Suppressor macrophage treated with lipopolysaccharide for 1 hour (primary cell): ENCODE measurements around the gene TEX38.
"Not testable (repeated sequence)": the region's sequence is repeated elsewhere in the genome, so short reads cannot be mapped to it uniquely, and the experiment has no call there.

Source experiments
- DNase-seq, 3 donors: peaks; one replicate each; pipeline ENCODE4 v3.0.0-alpha.2; 2020 to 2022

The TEX38 gene

GRCh38 chr1:46656643-46657042 lies 15.0 kb upstream of the TEX38 start:
- no peak for DNase-seq

GRCh38 chr1:46657775-46658174 lies 13.9 kb upstream of the TEX38 start:
- no peak for DNase-seq

GRCh38 chr1:46659307-46659870 lies 12.3 kb upstream of the TEX38 start:
- no peak for DNase-seq

- DNase-seq: not testable (repeated sequence)
Measured at GRCh38 chr1:46660116-46660515, 11.5 kb upstream of the TEX38 start.

GRCh38 chr1:46662919-46663318 lies 8.7 kb upstream of the TEX38 start:
- not testable (repeated sequence) for DNase-seq

DNA sequence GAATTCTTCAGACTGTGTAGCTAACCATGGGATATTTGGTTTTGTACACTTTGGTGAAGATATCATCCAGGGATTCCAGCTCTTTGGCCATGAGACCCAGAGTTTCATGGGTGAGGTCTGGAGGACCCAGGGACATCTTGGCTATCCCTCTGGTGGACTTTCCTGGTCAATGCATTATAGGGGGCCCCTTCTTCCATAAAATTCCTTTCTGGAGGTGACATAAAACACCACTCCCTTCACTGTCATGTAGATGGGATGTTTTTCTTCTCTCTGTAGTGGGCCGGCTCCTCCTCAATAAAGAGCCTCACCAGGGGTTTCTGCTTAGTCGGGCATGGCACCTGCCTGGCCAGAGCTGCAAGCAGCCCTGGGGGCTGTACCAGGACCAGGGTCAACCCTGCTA lies 5.7 kb upstream of the TEX38 start:
- no peak for DNase-seq

DNA sequence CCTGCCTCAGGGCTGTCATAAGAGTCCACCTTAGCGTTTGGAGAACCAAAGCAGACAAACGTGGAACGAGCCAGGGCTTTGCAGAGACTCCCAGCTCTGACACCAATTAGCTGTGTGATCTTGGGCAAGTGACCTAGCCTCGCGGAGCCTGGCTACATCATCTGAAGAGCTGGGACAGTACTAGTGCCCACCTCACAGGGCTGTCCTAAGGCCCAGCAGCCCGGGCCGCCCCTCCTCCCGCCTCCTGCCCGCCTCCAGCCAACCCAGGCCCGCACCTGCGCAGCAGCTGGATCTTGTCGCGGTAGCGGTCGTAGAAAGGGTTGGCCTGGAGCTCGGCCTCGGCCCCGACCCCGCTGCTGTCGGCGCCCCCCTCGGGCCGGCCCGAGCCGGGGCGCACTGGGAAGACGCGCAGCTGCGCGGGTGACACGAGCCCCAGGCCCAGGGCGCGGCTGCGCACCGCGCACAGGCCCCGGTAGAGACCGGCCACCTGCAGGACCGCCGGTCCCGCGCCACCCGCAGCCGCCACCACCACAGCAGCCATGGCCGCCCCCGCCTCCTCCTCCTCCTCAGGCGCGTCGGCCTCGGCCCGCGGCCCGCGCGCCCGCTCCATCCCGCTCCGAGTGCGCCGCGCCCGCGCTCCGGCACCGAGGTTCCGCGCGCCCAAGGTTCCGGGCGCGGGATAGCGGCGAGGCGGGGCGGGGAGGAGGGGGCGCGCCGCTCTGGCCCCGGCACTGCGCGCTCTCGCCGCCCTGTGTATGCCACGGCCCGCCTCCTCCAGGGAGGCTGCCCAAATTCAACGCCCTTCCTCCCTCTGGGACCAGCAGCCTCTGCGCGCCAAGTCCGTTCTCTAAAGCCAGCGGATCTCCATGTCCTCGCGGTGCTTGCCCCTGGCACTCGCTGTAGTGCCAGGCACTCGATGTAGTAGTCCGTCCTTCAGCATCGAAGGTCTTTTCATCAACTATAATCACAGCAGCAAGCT lies 3.6 kb upstream of the TEX38 start, which contains the start of gene ATPAF1:
Gene ATPAF1 (minus strand): TSS at position 583 of the 979 bp plus-strand sequence. CDS start 42 bp downstream, at position 541.
- DNase-seq: peak; percentile 69 to 86 (median 80)

DNA sequence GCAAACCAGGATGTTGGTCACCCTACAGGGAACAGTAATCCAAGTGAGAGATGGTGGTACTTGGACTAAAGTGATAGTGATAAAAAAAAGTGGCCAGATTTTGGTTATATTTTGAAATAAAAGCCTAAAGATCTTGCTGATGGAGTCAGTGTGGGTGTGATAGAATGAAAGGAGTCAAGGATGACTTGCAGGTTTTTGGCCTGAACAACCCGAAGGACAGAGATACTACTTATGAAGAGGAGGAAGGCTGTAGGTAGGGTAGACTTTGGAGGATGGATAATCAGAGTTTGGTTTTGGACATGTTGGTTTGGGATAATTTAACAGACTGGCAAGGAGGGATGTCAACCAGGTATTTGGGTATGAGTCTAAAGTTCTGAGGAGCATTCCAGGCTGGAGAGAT lies 1.5 kb upstream of the TEX38 start:
- no peak for DNase-seq

- DNase-seq: no peak
Measured at GRCh38 chr1:46672696-46673095, 1.0 kb downstream of the TEX38 start.

- peak in 1 of 3 donors; percentile 6 for DNase-seq
Measured at GRCh38 chr1:46673749-46674182, 2.1 kb downstream of the TEX38 start.

DNA sequence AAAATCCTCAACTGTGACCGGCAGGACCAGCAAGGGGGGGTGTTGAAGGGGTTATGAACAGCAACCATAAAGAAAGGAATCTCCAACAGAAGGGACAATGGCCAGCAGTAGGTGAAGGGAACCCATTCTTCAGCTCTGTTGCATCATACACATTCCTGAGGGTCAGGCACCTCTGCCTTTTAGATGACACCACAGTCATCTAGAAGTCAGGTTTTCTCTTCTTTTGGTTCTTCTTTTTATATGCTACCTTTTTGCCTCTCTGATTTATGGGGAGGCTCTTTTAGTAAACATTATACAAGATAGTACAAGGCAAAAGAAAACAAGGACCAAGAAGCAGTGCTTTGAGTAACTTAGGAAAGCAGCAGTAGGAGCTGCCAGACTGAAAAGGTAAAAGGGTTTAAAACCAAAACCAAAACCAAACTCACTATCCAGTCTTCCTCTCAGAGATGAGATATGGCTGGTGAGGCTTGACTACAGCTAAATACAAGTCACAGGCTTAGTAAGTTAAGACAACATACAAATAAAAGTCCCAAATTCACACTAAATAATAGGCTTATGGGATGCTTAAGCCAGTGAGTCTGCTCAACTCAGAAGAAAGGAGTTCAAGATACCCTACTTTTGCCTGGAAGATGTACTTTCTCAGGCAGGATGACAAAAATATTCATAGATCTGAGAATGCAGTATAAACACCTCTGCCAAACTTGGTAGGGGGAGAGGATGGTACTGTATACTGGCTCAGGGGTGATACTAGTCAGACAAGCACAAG lies 4.1 kb downstream of the TEX38 start:
- DNase-seq: no peak

- DNase-seq: no peak
Measured at GRCh38 chr1:46676531-46676930, 4.9 kb downstream of the TEX38 start.

GRCh38 chr1:46677339-46677738 lies 5.7 kb downstream of the TEX38 start:
- DNase-seq: no peak

DNA sequence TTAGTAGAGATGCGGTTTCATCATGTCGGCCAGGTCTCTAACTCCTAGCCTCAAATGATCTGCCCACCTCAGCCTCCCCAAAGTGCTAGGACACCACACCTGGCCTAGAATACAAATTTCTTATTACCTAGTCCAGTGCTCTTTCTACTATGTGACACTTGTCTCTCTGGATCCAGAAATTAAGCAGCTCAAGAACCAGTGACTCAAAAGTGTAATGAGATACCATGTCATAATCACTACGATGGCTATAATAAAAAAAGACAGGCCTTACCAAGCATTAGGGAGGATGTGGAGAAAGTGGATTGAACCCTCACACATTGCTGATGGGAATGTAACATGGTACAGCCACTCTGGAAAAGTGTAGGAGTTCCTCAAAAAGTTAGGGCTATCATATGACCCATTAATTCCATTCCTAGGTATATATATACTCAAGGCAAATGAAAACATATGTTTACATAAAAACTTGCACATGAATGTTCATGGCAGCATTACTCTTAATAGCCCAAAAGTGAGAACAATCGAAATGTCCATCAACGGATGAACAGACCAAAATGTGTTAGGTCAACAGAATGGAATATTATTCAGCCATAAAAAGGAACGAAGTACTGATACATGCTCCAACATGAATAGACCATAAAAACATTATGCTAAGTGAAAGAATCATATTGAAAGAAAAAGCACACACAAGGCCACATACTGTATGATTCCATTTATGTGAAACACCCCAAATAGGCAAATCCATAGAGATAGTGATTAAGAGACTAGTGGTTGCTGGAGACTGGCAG lies 8.3 kb downstream of the TEX38 start:
- DNase-seq: no peak

- no peak for DNase-seq
Measured at GRCh38 chr1:46681333-46682034, 9.8 kb downstream of the TEX38 start.

GRCh38 chr1:46682064-46682463 lies 10.4 kb downstream of the TEX38 start:
- DNase-seq: no peak

DNA sequence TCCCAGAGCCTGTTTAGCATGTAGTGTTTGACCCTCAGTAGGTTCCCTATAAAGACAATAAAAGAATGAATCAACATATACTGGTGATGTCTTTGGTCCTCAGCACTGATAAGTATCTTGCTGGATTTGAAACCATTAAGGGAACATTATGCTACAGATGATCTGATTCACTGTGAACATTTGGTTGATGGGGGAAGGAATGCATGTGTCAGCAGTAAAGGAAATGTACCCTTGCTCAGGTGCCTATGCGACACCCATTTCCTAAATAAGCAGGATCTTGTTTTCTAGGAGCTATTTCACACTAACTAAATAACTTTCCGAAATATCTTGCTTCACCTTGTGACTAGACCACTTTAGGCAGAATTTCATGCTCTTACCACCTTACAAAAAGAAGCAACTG lies 13.0 kb downstream of the TEX38 start:
- DNase-seq: no peak

DNA sequence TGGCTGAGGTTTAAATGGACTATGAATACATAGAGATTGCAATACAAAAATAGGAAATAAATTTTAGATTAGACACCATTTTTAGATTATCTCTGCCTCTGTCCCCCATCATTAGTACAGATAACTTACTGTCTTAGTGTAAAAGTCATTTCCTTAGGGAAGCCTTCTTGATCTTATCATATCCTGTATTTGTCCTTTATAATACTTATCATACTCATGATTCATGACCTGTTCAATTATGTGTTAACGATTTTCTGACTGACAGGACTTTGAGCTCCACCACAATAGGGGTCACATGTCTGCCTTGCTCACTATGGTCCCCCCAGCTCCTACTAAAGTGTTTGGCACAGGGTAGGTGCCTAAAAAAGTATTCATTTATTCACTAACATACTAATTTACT lies 14.6 kb downstream of the TEX38 start:
- DNase-seq: no peak

GRCh38 chr1:46687093-46687659 lies 15.5 kb downstream of the TEX38 start:
- no peak for DNase-seq

DNA sequence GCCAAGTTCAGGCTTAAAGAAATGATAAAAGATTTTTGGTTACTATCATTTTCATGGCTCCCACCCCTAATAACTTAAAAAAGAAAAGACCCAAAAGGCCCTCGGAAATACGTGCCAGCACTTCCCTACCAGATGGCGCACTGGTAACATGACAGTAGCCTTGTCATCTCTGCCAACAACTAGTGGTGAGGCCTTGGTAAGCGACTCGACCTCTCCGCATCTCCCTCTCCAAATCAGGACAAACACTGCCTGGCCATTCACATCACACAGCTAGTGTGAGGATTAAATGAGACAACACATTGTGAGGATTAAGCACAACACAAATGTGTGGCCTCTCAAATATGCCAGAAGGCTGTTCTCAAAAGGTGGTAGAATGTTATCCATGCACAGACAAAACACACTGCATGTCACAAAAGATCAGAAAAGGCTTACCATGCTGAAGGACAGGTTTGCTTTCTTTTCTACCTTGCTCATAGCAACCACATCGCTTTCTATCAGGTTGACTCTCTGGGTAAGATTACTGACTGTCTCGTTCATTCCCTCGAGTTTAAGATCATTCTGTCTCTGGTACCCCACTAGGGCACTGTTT lies 16.4 kb downstream of the TEX38 start:
- DNase-seq: no peak

DNA sequence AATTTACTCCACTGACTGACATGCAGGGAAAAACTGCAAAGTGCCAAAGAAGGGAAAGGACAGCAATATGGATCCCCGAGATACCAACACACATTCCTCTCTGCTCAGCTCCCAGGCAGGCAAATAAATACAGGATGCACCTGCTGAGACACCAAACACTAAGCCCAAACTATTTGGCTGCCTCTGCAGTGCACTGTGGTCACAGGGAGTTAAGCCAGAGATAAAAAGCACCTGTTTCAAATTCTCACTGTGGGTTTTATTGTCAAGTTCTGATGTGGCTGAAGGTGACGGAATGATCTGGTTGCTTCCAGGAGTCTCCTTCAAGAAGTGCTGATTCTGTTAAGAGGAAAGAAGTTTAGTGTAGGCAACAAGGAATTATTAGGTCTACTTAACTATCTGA lies 17.7 kb downstream of the TEX38 start:
- DNase-seq: no peak
